Suprapubic skin (tissue), 4 donors: ENCODE results near the gene RAB6B.

ENCODE experiments used
- EP300 ChIP-seq: sonication (generic); formaldehyde crosslinking; IDR thresholded peaks from one replicate; pipeline ENCODE4 v1.6.1; 2017; ENCODE audit warnings: antibody characterized with exemption
- POLR2A ChIP-seq, 2 donors: fragments of 450-650 bp; IDR thresholded peaks; one replicate each; pipeline ENCODE4 v1.6.1; 2017; ENCODE audit warnings: antibody characterized with exemption in 2 of 2, mild to moderate bottlenecking in 2 of 2, moderate library complexity in 2 of 2
- POLR2AphosphoS5 ChIP-seq, 3 donors: sonication (generic); formaldehyde crosslinking; IDR thresholded peaks; one replicate each; pipeline ENCODE4 v1.6.1; 2017; ENCODE audit warnings: antibody characterized with exemption in 3 of 3
- TF ChIP-seq, protein P1 (sequence below), 2 donors: fragments of 200-600 bp in 1 of 2; fragments of 450-650 bp in 1 of 2; sonication (generic) in 1 of 2; IDR thresholded peaks; one replicate each; pipeline ENCODE4 v1.5.1; 2016 to 2019; ENCODE audit warnings: antibody characterized with exemption in 2 of 2, mild to moderate bottlenecking in 1 of 2, moderate library complexity in 1 of 2

DNA sequence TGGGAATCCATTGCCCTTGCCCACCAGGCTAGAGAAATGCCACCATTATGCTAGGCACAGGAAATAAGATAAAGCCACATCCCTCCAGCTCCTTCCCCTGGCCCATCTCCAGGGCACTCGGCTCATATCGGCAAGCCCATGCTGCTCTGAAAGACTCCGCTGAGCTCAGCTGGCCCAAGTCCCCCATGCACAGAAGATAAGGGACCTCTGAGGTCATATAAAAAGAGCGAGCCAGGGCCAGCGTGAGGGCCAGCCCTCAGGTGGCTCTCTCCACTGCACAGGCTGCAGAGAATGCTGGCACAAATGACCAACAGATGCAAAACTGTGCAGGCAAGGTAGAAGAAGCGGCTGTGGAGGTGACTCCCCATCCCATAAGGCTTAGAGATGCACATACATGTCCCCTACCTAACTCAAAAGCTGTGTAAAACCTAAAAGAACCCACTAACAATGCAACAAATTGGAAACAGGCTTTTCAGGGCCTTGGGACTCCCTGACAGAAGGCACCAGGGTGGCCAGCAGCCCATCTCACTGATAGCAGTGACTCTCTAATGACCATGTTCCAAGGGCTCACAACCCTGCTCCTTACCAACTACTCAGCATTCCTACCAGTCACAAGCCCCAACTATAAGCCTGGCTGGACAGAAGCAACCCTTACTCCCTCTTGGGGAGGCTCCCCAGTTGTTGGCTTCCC is 3.0 kb downstream of the RAB6B start:
- TF ChIP-seq, protein P1, sequence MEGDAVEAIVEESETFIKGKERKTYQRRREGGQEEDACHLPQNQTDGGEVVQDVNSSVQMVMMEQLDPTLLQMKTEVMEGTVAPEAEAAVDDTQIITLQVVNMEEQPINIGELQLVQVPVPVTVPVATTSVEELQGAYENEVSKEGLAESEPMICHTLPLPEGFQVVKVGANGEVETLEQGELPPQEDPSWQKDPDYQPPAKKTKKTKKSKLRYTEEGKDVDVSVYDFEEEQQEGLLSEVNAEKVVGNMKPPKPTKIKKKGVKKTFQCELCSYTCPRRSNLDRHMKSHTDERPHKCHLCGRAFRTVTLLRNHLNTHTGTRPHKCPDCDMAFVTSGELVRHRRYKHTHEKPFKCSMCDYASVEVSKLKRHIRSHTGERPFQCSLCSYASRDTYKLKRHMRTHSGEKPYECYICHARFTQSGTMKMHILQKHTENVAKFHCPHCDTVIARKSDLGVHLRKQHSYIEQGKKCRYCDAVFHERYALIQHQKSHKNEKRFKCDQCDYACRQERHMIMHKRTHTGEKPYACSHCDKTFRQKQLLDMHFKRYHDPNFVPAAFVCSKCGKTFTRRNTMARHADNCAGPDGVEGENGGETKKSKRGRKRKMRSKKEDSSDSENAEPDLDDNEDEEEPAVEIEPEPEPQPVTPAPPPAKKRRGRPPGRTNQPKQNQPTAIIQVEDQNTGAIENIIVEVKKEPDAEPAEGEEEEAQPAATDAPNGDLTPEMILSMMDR (IDR thresholded peaks at IDR 0.05), result no peak
- TF ChIP-seq POLR2AphosphoS5 (IDR thresholded peaks at IDR 0.05), result no peak
- no peak for TF ChIP-seq POLR2A (IDR thresholded peaks at IDR 0.05)
- no peak for TF ChIP-seq EP300
